ENCODE measurements around the gene ATP5F1A.

DNA sequence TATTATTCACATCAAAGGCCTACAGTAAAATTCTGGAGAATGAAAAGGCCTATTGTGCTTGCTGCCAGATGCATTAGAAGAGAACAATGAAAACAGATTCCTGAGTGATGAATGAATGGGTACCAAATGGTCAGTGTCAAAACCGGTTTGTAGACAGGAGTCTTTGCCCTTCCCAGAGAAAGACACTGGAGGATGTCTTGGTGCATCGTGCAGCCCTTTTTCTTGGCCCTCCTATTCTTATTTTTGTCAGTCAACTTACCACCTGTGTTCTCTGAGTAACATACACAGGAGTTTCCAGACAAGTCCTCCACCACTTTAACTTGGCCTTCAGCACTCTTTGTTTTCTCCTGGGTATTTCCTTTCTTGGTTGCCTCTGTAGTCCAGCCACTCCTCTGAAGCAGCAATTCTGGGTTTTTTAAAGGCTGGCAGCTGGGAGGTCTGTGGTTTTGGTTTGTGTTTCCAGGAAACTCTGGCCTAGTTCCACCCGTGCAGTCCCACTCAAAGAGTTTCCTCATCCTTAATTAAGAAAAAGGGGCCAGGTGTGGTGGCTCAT lies 55.4 kb downstream of the ATP5F1A start:
- TF ChIP-seq, protein P1, sequence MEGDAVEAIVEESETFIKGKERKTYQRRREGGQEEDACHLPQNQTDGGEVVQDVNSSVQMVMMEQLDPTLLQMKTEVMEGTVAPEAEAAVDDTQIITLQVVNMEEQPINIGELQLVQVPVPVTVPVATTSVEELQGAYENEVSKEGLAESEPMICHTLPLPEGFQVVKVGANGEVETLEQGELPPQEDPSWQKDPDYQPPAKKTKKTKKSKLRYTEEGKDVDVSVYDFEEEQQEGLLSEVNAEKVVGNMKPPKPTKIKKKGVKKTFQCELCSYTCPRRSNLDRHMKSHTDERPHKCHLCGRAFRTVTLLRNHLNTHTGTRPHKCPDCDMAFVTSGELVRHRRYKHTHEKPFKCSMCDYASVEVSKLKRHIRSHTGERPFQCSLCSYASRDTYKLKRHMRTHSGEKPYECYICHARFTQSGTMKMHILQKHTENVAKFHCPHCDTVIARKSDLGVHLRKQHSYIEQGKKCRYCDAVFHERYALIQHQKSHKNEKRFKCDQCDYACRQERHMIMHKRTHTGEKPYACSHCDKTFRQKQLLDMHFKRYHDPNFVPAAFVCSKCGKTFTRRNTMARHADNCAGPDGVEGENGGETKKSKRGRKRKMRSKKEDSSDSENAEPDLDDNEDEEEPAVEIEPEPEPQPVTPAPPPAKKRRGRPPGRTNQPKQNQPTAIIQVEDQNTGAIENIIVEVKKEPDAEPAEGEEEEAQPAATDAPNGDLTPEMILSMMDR (IDR thresholded peaks at IDR 0.05): no peak
- TF ChIP-seq POLR2A (IDR thresholded peaks at IDR 0.05) (no peak), EP300 (IDR thresholded peaks at IDR 0.05) (no peak)

All from upper lobe of left lung (tissue), 4 donors.